ENCODE results near the gene HIRIP3.

- TF ChIP-seq CTCF (IDR thresholded peaks at IDR 0.05): no peak
- TF ChIP-seq POLR2A (IDR thresholded peaks at IDR 0.05): no peak
These were observed 11.8 kb downstream of the HIRIP3 start for GRCh38 chr16:29983420-29984136.

All from breast epithelium (tissue), 3 donors.